GM18505 (cell line): Measurements from ENCODE around the gene ZNF831.

Experiments used
- ATAC-seq: cut with Tn5 transposase; IDR thresholded peaks from one replicate; pipeline ENCODE4 v1.9.1; 2021; ENCODE audit not compliant: unreplicated experiment
- POLR2A ChIP-seq: IDR thresholded peaks from 4 replicates; pipeline ENCODE4 v1.6.1; 2011; ENCODE audit warnings: borderline replicate concordance; ENCODE audit not compliant: insufficient read depth, insufficient read length; ENCODE audit errors: extremely low read depth

The ZNF831 gene

DNA sequence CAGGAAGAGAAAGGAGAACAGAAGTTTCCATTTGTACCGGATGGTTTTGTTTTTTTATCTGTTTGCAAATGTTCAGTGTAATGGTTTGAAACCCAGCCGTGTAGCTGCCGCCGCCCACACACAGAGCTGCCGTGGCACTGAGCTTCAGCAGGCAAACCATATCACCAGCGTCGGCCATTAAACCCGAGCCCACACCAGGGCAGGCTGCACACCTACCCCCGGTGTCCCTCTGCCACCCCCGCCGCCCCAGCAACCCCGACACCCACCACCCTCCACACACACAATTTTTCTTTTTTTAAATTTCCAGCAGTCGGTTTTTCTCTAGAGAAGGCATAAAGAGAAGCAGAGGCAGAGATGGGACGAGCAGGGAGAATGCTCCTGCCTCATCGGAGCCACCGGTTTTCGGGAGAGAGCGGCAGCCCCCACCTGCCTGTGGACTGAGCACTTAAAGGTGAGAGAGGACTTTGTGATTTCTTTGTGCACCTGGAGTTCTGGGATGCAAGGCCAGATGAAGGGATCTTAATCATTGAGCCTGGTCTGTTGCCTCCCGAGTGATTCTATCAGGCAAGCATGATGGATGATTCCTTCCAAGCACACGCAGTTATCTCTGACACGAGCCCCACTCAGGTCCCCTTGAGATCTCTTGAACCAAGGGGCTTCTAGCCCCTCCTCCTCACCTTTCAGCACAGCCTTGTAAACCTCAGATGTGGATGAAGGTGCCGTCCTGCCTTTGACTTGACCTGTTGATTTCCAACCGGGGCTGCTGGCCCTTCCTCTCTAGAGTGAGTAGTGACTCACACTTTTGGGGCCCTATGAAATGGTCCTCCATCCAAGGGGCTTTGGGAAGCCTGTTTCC lies 17.5 kb upstream of the ZNF831 start:
- TF ChIP-seq POLR2A, result no peak
- ATAC-seq, result no peak

DNA sequence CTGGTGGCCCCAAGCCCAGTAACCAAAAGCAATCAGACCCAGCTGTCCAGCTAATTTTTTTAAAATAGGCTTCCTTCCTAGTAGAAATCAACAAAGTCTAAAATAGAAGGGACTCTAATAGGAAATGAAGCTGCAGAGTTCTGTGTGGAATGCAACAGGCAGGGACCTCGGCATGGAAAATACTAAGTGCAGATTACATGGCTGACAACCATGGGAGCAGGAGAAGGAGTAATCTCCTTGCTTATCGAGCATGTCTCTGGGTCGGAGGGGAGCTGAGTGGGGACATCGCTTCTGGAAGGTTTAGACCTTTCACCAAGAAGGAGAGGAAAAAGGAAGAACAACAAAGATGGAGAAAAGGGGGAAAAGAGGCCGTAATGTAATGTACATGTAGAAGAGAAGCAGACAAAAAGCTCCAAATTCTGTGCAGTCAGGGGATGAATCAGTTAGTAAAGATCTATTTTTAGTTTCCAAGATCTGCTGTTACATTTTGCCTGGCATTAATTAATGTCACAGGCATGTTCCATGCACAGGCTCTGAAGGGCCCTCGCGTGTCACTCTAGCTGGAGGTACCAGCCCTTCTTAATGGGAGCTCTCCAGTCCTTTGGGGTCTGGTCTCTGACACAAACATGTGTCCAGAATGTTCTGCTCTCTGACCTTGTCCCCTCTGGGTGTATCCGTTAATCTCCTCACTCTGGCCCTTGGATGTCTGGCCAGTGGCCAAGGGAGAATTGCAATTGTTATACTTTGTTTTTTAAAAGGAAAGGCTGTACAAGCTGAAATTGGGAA lies 16.6 kb upstream of the ZNF831 start:
- no peak for ATAC-seq
- TF ChIP-seq POLR2A, result no peak

DNA sequence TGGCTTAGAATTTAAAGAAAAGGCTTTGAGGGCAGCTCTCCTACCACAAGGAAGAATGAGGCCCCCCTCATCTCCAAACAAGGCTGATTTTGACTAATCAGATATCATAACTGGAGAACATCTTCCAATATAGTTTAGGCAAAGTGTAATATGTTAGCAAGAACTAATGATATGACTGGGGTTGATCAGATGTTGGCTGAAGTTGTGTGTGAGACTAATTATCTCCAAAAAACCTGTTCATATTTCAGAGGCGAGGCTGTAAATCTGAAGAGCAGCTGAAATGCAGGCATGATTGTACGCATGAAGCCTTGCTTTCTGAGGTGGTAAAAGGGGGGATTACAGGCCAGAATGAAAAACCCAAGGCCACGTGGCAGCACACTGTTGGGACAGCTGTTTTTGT lies 16.0 kb upstream of the ZNF831 start:
- no peak for TF ChIP-seq POLR2A
- no peak for ATAC-seq

DNA sequence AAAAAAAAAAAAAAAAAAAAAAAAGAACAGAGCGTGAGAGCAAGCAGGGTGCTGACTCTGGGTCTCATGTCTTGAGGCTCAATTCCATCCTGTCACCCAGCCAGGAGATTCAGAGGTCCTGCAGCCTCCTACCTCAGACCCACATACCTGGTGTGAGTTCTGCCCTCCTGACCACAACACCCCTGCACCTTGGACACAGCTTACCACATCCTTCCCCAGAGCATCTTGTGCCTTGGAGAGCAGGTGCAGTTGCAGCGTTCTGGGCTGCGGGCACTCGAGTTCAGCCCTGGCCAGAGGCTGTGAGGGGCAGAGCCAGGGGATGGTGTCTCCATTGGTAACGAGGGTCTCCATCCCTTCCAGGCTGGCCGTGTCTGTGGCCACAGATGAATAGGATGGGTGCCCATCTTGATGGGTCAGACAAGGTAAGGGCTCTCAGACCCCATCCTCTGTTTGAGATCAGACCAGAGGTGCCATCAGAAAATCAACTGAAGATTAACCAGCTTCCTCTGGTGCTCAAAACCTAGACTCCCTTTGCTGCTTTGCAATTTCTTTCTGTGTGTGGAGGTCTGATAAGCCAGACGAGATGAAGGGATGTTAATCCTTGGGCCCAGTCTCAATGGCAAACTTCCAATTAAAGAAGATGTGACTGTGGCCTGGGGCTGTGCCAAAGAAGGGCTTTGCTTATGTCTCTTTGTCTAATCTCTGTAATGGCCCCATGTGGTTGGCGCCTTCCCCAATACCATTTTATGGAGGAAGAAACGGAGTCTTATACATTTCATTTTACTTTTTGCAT lies 14.7 kb upstream of the ZNF831 start:
- ATAC-seq, result no peak
- no peak for TF ChIP-seq POLR2A

DNA sequence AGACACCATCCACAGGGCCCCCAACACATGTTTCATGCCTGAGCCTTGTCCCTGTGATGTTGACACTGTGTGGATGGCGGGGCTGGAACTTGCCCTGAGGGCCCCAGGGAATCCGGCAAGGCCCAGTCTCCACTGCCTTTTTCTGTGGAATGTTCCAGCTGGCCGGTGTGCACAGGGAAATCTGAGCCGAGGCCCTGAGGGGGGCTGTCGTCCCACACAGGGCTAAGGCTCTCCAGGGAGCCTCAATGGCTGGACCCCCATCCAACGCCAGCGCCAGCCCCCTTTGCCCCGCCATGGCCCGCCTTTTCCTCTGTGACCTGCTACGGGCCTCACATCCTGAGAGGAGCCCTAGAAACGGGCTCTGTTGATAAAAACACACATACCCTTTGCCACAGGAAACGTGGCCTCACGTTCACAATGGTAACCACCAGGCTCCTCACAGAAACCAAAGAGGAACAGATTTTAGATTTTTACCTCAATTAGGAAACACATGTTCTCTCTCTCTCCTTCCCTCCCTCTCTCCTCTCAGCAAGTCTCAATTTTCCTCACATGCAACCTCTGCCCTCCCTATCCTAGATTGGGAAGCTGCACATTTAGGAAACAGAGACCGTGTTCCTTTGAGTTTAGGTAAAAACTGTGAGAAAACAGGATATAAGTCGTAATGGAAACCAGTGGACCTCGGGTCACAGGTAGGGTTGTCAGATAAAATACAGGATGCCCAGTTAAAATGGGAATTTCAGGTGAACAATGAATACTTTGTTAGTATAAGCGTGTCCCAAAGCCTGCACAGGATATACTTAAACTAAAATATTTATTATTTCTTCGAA lies 13.7 kb upstream of the ZNF831 start:
- no peak for ATAC-seq
- TF ChIP-seq POLR2A, result no peak

DNA sequence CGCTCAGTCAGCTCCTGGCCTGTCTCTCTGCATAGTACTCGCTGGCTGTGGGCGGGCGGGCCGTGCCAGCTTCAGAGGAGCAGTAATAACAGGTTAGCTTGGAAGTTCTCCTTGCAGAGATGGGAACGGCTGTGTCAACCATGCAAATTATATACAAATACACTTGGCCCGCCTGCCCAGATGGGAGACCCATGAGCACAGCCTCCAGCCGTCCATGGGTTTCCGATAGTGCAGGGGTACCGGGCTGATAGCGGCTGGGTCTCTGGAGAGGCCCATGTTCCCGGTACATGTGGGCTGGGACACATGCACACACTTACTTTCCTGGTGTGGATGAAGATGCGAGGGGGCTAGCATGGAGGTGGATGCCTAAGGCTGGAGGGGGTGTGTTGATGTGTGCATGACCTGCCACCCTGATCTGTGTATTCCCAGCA lies 12.8 kb upstream of the ZNF831 start:
- no peak for ATAC-seq
- TF ChIP-seq POLR2A, result no peak

DNA sequence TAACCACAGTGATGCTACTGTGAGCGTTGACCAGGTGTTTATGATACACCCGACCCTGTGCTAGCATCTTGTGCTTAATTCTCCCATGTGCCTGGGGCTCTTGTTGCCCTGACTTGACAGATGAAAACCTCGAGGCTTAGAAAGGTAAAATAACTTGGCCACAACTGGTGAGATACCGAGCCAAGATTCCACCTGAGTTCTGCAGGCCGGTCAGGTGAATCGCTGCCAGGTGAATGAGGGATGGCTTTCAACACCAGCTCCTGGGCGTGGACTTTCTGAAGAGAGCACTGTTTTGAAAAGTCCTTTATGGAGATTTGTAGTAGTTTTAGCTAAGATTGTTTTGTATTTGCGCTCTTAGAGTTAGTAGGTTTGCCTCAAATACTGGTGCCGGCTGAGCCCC lies 12.2 kb upstream of the ZNF831 start:
- no peak for TF ChIP-seq POLR2A

DNA sequence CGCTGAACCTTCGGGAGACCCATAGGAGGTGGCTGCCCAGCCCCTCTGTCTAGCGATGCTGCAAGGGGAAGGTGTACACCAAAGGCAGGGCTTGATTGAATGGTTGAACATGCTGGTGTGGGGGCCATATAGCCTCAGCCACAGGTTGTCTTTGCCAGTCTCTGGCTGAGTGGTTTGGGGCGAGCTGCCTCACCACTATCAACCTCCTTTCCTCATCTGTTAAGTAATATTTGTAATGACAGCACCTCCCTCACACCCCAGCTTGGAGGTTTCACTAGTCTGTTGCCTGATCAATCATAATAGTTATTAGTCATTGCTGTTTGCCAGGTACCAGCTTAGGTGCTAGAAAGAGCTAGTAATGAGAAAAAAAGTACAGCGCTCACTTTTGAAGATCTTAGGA lies 11.8 kb upstream of the ZNF831 start:
- no peak for ATAC-seq
- TF ChIP-seq POLR2A, result no peak

More for the DNA sequence above, 12.2 kb upstream of the ZNF831 start:
- ATAC-seq, result no peak

DNA sequence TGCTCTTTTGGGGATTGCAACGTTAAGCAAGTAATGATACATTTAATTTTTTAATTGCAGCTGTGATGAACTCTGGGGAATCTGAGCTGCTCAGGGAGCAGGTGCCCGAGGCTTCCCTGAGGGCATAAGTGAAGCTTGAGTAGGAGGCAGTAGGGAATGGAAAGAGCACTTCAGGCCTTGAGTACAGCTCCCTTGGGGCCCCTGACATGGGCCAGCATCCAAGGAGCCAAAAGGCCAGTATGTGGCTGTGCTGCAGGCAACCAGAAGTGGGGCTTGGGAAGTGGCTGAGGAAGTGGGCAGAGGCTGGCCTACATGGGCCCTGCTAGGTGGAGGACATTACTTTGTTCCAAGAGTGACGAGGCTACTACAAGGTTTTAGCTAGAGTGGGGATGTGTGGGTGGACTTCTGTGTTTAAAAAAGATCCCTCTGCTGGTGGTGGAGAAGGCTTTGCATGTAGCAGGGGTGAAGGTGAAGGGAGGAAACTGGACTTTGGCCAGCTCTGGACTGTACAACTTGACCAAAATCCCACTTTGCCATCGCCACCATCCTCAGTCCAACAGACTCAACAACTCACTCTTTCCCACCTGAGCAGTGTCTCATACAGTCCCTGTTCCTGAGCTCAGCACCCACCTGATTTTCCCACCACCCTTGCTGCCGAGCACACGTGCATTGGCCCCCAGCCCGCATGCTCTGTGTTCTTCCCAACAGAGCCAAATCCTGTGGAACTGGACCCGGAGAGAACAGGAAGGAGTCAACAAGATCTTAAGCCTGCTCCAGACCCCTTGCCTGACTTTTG lies 10.9 kb upstream of the ZNF831 start:
- ATAC-seq, result no peak
- TF ChIP-seq POLR2A, result no peak

DNA sequence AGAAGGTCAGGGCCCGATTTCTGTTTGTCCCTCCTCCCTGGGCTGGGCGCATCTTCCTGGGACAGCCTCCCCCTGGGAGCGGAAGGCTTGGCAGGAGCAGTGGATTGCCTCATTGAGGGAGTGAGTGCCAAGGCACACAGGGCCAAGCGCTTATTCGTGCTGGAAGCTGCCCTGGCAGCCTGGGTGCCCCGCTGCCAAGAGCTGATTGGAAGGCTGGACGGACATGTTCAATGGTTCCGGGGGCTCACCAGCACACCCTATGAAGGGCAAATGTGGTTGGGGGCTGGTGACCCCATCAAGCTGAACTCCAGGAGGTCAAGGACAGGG lies 10.3 kb upstream of the ZNF831 start:
- no peak for ATAC-seq
- no peak for TF ChIP-seq POLR2A

DNA sequence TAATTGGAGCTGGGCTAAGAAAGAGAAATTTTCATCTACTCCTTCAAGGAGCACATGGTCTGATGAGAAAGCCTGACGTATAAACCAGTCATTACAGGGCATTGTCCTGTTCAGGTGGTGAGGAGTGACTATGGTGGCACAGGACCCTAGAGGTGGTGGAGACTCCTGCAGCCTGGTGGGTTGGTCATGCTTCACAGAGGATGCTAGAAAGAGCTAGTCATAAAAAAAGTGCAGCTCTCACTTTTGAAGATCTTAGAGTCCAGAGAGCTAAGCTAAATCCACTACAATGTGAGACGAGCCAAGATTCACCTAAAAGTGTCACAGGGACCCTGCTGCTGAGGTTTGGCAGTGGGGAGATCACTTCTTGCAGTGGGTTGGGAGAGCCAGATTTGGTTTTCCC lies 9.8 kb upstream of the ZNF831 start:
- no peak for ATAC-seq
- no peak for TF ChIP-seq POLR2A
